ENCODE results near the gene WNK1.

DNA sequence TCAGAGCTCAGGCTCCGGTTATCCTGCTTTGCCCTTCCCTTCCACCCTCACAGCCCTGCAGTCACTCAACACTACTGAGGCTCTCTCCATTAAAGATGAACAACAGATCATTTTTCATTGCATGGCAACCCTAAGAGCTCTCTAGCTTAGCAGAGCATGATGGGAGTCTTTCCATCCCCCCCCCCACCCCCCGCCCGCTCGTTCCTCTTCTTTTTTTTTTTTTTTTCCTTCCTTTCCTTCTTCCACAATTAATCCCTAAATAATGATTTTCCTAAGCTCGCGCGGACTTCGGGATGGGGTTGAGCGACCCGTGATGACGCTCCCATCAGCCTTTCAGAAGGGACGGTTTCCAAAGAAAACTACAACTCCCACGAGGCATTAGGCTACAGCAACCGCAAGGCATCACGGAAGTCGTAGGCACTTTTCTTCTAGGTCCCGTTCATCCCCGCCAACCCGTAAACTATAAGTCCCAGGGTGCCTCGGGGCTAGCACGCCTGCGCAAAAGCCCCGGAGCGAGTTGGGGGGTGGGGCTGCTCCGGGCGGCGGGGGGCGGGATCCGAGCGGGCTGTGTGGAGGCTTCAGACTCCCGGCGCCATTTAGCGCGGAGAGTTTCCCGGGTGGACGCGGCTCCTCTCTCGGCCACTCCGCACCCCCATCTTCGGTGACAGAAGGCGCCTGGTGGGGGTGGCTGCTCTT is at the start of gene WNK1:
- TF ChIP-seq, protein P1, sequence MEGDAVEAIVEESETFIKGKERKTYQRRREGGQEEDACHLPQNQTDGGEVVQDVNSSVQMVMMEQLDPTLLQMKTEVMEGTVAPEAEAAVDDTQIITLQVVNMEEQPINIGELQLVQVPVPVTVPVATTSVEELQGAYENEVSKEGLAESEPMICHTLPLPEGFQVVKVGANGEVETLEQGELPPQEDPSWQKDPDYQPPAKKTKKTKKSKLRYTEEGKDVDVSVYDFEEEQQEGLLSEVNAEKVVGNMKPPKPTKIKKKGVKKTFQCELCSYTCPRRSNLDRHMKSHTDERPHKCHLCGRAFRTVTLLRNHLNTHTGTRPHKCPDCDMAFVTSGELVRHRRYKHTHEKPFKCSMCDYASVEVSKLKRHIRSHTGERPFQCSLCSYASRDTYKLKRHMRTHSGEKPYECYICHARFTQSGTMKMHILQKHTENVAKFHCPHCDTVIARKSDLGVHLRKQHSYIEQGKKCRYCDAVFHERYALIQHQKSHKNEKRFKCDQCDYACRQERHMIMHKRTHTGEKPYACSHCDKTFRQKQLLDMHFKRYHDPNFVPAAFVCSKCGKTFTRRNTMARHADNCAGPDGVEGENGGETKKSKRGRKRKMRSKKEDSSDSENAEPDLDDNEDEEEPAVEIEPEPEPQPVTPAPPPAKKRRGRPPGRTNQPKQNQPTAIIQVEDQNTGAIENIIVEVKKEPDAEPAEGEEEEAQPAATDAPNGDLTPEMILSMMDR (optimal IDR thresholded peaks at IDR 0.05 in 1 of 3, IDR thresholded peaks at IDR 0.05 in 1 of 3, conservative IDR thresholded peaks at IDR 0.05 in 1 of 3; ENCODE audit: extremely low read depth in 1 of 3, insufficient read depth in 2 of 3, low read length in 3 of 3): no peak
- no peak for TF ChIP-seq EZH2 (IDR thresholded peaks at IDR 0.05; ENCODE audit: low read length)

Data from keratinocyte (primary cell).